Retinal pigment epithelial cell (primary cell): ENCODE results near the gene ISL1.

Experiments used
- DNase-seq: peaks from one replicate; pipeline ENCODE4 v3.0.0-alpha.2; 2010; ENCODE audit warnings: low read depth
- H3K4me3 ChIP-seq: 2 replicates; pipeline ENCODE4 v1.5.1; 2011; ENCODE audit warnings: mild to moderate bottlenecking, low read length, control low read depth, moderate library complexity
- CTCF ChIP-seq: conservative IDR thresholded peaks from 2 replicates; pipeline ENCODE4 v1.5.1; 2011; ENCODE audit warnings: low read depth, low read length, control low read depth, inconsistent platforms

The ISL1 gene

GRCh38 chr5:51392689-51393199 lies 9.5 kb downstream of the ISL1 start:
- no peak overlapping the region for H3K4me3 ChIP-seq
- TF ChIP-seq CTCF, result no peak
- DNase-seq, result no peak

- no peak for DNase-seq
- TF ChIP-seq CTCF, result no peak
- H3K4me3 ChIP-seq, result no peak overlapping the region
Measured at GRCh38 chr5:51394609-51395008, 11.4 kb downstream of the ISL1 start.

GRCh38 chr5:51395245-51395644 lies 12.0 kb downstream of the ISL1 start:
- no peak overlapping the region for H3K4me3 ChIP-seq
- TF ChIP-seq CTCF, result no peak
- no peak for DNase-seq

- DNase-seq, result no peak
- no peak overlapping the region for H3K4me3 ChIP-seq
- TF ChIP-seq CTCF, result no peak
Measured at GRCh38 chr5:51395666-51396356, 12.6 kb downstream of the ISL1 start.

- H3K4me3 ChIP-seq, result no peak overlapping the region
- DNase-seq, result no peak
- no peak for TF ChIP-seq CTCF
Measured at GRCh38 chr5:51396797-51397196, 13.5 kb downstream of the ISL1 start.

GRCh38 chr5:51397996-51398395 lies 14.7 kb downstream of the ISL1 start:
- H3K4me3 ChIP-seq, result no peak overlapping the region
- TF ChIP-seq CTCF, result no peak
- DNase-seq, result no peak
